NB4 (cell line): ENCODE results near the gene EME1.

Source experiments
- CTCF ChIP-seq: IDR thresholded peaks from one replicate; pipeline ENCODE4 v1.5.1; 2012; ENCODE audit warnings: low read depth, low read length
- MAX ChIP-seq: IDR thresholded peaks from 2 replicates; pipeline ENCODE4 v1.6.1; 2011; ENCODE audit warnings: low read depth, low read length
- POLR2A ChIP-seq: IDR thresholded peaks from 2 replicates; pipeline ENCODE4 v1.6.1; 2011; ENCODE audit warnings: mild to moderate bottlenecking; ENCODE audit not compliant: insufficient read length; ENCODE audit errors: extremely low read depth

DNA sequence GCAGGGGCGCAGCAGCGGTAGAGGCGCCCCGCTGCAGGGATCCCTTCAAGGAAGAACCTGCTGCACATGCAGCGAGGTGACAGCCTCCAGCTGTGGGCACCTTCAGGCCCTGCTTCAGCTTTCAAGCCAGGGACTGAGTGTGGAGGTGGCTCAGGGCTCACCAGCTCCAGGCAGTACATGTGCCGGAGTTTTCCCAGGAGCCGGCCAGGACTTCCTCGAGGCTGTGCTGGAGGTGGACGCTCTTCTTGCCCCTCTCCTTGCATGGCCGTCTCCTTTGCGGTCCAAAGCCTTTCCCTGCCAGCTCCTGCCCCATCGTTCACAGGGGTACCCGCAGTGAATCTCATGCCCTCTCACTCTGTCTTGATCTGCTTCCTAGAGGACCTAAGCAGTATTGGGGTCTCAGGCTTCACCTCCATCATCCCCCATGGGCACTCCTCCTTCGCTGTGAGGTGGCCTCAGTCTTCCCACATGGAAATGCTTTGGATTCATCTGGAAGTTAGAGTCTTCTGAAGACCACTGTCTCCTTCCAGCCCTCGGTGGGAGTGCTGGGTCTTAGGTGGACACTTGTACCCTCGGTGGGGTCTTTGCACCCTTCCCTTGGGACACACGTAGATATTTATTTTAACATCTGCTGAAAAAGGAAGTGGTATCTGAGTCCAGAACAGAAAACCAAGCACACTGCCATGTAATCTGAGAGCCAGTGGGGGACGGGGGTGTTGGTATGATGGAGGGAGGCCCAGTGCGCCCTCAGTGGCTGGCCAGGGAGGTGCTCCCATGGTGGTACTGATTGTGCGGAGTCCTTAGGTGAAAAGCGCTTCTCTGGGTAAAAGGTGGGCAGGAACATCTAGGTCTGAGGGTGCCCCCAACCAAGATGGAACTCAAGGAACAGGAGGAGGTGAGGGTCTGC lies 20.1 kb upstream of the EME1 start:
- no peak for TF ChIP-seq CTCF
- TF ChIP-seq MAX: no peak
- TF ChIP-seq POLR2A: no peak
